ENCODE results near the gene PI4KB. TPM values are rescaled to one million over a fixed set of nuclear protein-coding genes. Genes with fewer than 3 reads are reported as not detected.

PI4KB gene
- total and polyA plus RNA-seq, 2 of the 13 experiments (the other 11 are each of a cell fraction or from before 2014, with no cell fraction given), result 19.5 to 29.3 TPM

DNA sequence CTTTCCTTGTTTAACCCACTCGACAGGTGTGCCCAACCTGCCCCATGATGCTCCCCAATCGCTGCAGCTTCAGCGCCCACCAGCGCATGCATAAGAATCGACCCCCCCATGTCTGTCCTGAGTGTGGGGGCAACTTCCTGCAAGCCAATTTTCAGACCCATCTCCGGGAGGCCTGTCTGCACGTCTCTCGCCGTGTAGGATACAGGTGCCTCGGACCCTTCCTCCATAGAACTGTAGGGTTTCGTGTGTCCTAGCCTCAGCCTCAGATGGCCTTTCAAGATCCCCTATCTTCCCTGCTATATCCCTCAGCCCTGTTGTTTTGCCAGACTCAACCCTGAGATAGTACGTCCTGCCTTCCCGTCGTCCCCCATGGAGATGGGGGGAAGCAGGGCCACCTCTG, 38.7 kb downstream of the PI4KB start:
- FAIRE-seq (no peak), DNase-seq (ENCODE audit: low spot score) (no peak), ATAC-seq (no peak)
- H3K36me3 ChIP-seq (replicated peaks in 1 of 2; ENCODE audit: control insufficient read depth in 1 of 2, insufficient read depth in 2 of 2, low read length in 2 of 2), result peaks cover 46 to 75% of the 10 kb centered on the region in 2 experiments
- H3K4me1 ChIP-seq (ENCODE audit: insufficient read depth, low read length), result peaks cover 15% of the 10 kb centered on the region
- peaks cover 11% of the 10 kb centered on the region; the same call in 1 of the 2 replicates for H4K20me1 ChIP-seq (ENCODE audit: insufficient read depth, low read length)
- H2AFZ ChIP-seq (ENCODE audit: low read length), result no peak overlapping the region
- peaks cover 20% of the 10 kb centered on the region for H3K79me2 ChIP-seq (ENCODE audit: insufficient read depth, low read length)
- intact Hi-C loops (cut with micrococcal nuclease; ENCODE audit: unreplicated experiment) (no loop called here), in situ Hi-C loops (cut with HindIII; ENCODE audit: extremely low pct_ligation_motif_present, low pct_unique_long_range_greater_than_20kb) (no loop called here)
- no TSS peak for BruUV-seq (replicated peaks)
- CTCF ChIA-PET (ENCODE audit: low intra/inter-chr PET ratio, low total read pairs), result no interaction called here
- H3K9me3 ChIP-seq (ENCODE audit: low read length), result no peaks in the 10 kb centered on the region
- no peak overlapping the region for H3K4me2 ChIP-seq (ENCODE audit: low read depth, low read length)
- H3K27me3 ChIP-seq (ENCODE audit: control insufficient read depth in 1 of 2, insufficient read depth in 2 of 2, low read length in 2 of 2), result no peaks in the 10 kb centered on the region
- POLR2A ChIA-PET, result no interaction called here
- H3K4me3 ChIP-seq (replicated peaks in 1 of 3; ENCODE audit: insufficient read depth in 1 of 3, low read depth in 2 of 3, low read length in 3 of 3), result no peak overlapping the region
- no peak for TF ChIP-seq KLF13 (CRISPR knock-in tag; IDR thresholded peaks at IDR 0.05)
- no peak for TF ChIP-seq NFKBIZ (CRISPR knock-in tag; IDR thresholded peaks at IDR 0.05)
- TF ChIP-seq AGO1 (IDR thresholded peaks at IDR 0.05; ENCODE audit: low read depth, low read length, poor library complexity, severe bottlenecking), result peak; percentile 22
- TF ChIP-seq, protein P1, sequence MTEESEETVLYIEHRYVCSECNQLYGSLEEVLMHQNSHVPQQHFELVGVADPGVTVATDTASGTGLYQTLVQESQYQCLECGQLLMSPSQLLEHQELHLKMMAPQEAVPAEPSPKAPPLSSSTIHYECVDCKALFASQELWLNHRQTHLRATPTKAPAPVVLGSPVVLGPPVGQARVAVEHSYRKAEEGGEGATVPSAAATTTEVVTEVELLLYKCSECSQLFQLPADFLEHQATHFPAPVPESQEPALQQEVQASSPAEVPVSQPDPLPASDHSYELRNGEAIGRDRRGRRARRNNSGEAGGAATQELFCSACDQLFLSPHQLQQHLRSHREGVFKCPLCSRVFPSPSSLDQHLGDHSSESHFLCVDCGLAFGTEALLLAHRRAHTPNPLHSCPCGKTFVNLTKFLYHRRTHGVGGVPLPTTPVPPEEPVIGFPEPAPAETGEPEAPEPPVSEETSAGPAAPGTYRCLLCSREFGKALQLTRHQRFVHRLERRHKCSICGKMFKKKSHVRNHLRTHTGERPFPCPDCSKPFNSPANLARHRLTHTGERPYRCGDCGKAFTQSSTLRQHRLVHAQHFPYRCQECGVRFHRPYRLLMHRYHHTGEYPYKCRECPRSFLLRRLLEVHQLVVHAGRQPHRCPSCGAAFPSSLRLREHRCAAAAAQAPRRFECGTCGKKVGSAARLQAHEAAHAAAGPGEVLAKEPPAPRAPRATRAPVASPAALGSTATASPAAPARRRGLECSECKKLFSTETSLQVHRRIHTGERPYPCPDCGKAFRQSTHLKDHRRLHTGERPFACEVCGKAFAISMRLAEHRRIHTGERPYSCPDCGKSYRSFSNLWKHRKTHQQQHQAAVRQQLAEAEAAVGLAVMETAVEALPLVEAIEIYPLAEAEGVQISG (CRISPR knock-in tag; IDR thresholded peaks at IDR 0.05), result no peak
- TF ChIP-seq, protein P2, sequence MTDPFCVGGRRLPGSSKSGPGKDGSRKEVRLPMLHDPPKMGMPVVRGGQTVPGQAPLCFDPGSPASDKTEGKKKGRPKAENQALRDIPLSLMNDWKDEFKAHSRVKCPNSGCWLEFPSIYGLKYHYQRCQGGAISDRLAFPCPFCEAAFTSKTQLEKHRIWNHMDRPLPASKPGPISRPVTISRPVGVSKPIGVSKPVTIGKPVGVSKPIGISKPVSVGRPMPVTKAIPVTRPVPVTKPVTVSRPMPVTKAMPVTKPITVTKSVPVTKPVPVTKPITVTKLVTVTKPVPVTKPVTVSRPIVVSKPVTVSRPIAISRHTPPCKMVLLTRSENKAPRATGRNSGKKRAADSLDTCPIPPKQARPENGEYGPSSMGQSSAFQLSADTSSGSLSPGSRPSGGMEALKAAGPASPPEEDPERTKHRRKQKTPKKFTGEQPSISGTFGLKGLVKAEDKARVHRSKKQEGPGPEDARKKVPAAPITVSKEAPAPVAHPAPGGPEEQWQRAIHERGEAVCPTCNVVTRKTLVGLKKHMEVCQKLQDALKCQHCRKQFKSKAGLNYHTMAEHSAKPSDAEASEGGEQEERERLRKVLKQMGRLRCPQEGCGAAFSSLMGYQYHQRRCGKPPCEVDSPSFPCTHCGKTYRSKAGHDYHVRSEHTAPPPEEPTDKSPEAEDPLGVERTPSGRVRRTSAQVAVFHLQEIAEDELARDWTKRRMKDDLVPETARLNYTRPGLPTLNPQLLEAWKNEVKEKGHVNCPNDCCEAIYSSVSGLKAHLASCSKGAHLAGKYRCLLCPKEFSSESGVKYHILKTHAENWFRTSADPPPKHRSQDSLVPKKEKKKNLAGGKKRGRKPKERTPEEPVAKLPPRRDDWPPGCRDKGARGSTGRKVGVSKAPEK (CRISPR knock-in tag; IDR thresholded peaks at IDR 0.05; ENCODE audit: borderline replicate concordance), result no peak
- no peak for TF ChIP-seq ZNF7 (CRISPR knock-in tag; IDR thresholded peaks at IDR 0.05)
- no peak for TF ChIP-seq CEBPB (IDR thresholded peaks at IDR 0.05; ENCODE audit: borderline replicate concordance, low read depth, low read length)
- no peak for TF ChIP-seq ZFP41 (CRISPR knock-in tag; IDR thresholded peaks at IDR 0.05; ENCODE audit: borderline replicate concordance)
- TF ChIP-seq POLR2G (IDR thresholded peaks at IDR 0.05; ENCODE audit: low read depth, low read length), result peak; percentile 53; the same call in 1 of the 2 replicates
- TF ChIP-seq HCFC1 (IDR thresholded peaks at IDR 0.05; ENCODE audit: low read depth, low read length), result no peak
- no peak for TF ChIP-seq NR2F6 (IDR thresholded peaks at IDR 0.05)
- no peak for TF ChIP-seq NR2F6 (CRISPR knock-in tag; IDR thresholded peaks at IDR 0.05)
- TF ChIP-seq MAFK (conservative IDR thresholded peaks at IDR 0.05 in 1 of 2, IDR thresholded peaks at IDR 0.05 in 1 of 2; ENCODE audit: low read length in 2 of 2), result no peak
- TF ChIP-seq ZNF724P (CRISPR knock-in tag; IDR thresholded peaks at IDR 0.05; ENCODE audit: borderline replicate concordance), result no peak
- TF ChIP-seq, protein P3, sequence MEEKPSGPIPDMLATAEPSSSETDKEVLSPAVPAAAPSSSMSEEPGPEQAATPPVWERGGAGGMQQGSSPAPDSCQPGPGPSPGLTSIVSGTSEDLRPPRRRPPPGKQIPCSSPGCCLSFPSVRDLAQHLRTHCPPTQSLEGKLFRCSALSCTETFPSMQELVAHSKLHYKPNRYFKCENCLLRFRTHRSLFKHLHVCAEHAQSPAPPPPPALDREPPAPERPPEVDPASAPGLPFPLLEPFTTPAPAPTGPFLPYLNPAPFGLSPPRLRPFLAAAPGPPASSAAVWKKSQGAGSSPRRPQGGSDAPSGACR (CRISPR knock-in tag; IDR thresholded peaks at IDR 0.05), result no peak
- TF ChIP-seq POLR2A (IDR thresholded peaks at IDR 0.05; ENCODE audit: insufficient read depth in 1 of 2, low read depth in 2 of 2, low read length in 2 of 2), result no peak
- H3K27ac ChIP-seq (ENCODE audit: extremely low read length, insufficient read depth, low read length), result no peak overlapping the region
- 97% methylated on average over 11 of the region's 14 CpGs for WGBS (ENCODE audit: low lambda C conversion rate)
- H3K9ac ChIP-seq (ENCODE audit: insufficient read depth, low read depth, low read length), result no peak overlapping the region

All from HepG2 (cell line).